ES-I3 (cell line): ENCODE measurements around the gene DCLK1.

Experiments
- H3K36me3 ChIP-seq: 2 replicates; pipeline ENCODE4 v1.6.1; 2013; ENCODE audit warnings: mild to moderate bottlenecking, low read length, control low read depth, moderate library complexity; ENCODE audit not compliant: insufficient read depth
- H3K4me1 ChIP-seq: 2 replicates; pipeline ENCODE4 v1.6.1; 2013; ENCODE audit warnings: mild to moderate bottlenecking, control low read depth, low read length; ENCODE audit not compliant: insufficient read depth
- H3K9ac ChIP-seq: 2 replicates; pipeline ENCODE4 v1.6.1; 2013; ENCODE audit warnings: low read depth, mild to moderate bottlenecking, low read length, moderate library complexity
- H3K9me3 ChIP-seq: 2 replicates; pipeline ENCODE4 v1.6.1; 2013; ENCODE audit warnings: mild to moderate bottlenecking, low read length, moderate library complexity; ENCODE audit not compliant: control insufficient read depth, insufficient read depth

The DCLK1 gene

DNA sequence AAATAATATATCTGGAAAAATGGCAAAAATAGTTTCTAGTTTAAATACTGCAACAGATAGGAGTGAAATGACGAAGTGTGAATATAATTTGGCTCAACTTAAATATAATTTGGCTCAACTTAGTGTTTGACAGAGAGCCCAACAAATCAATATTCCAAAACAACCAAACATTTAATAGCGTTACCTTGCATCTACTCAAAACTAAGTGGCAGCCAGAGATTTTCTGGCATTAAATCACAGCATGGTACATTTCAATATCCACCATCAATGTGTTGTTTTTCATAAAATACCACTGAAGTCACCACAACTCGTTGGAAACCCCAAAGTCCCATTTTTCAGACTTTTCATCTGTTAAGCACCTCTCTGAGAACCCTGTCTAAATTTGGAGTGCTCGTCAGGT is 69.6 kb downstream of the DCLK1 start:
- Histone ChIP-seq H3K9ac (no peak overlapping the region), H3K9me3 (no peaks in the 10 kb centered on the region), H3K36me3 (0 out of 2 replicates have a peak, but pooled peaks cover 2% of the 10 kb centered on the region), H3K4me1 (no peaks in the 10 kb centered on the region)

DNA sequence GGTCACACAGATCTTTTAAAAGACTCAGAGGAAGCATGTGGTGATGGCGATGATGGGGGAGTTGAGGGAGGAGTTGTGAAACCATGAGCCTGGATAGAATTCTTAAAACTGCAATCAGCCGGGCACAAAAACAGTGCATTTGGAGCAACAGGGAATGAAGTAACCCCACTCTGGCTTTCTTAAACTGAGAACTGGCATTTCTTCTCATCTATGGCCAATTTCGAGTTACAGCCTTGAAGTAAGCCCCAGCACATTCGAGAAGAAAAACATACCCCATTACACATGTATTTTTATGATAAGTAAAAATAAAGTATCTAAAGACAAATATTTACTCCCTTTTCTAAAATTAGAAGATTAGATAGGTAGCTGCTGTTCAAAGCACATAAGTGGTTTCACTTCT is 70.1 kb downstream of the DCLK1 start:
- Histone ChIP-seq H3K9me3 (no peaks in the 10 kb centered on the region), H3K9ac (no peak overlapping the region), H3K4me1 (no peaks in the 10 kb centered on the region), H3K36me3 (0 out of 2 replicates have a peak, but pooled peaks cover 2% of the 10 kb centered on the region)

DNA sequence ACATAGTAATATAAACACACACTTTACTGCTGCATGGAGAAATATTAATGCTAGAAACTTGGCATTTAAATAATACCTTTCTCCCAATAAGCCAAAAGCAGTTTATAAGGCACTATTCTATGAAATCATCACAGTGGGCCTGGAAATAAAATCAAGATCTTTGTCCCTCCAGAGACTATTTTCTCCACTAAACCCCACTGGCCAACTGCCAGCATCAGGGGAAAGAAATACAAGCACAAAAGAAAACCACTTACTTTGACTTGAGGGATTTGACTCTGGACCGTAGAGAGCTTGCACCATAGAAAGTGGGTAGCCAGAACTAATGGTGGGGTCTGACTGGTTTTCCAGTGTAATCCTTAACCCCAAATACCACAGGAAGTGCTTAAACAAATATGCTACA is 71.9 kb downstream of the DCLK1 start:
- H3K4me1 ChIP-seq = no peaks in the 10 kb centered on the region
- 0 out of 2 replicates have a peak, but pooled peaks cover 2% of the 10 kb centered on the region for H3K36me3 ChIP-seq

DNA sequence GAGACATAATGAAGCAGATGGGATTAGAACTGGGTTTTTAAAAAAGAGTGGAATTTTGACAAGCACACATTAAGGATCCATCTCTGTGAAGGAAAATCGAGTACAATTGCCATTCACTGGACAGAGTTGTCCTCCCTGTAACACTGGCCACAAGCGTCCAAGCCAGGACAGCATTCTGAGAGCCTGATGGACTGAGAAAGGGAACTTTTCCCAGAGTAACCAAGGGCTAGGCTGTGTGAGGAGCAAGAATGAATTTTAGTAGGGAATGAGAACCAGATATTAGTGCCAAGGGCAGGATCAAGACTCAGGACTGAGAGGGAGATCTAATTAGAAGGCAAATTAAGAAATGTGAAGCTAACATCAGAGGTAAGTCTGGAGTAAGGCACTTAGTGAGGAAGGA is 73.1 kb downstream of the DCLK1 start:
- no peaks in the 10 kb centered on the region for H3K36me3 ChIP-seq
- H3K9ac ChIP-seq = no peak overlapping the region
- H3K9me3 ChIP-seq = no peaks in the 10 kb centered on the region; the same call in 1 of the 2 replicates
- peaks cover 4% of the 10 kb centered on the region; the same call in 1 of the 2 replicates for H3K4me1 ChIP-seq

More for the DNA sequence above, 71.9 kb downstream of the DCLK1 start:
- H3K9ac ChIP-seq = no peak overlapping the region
- H3K9me3 ChIP-seq = no peaks in the 10 kb centered on the region; the same call in 1 of the 2 replicates

DNA sequence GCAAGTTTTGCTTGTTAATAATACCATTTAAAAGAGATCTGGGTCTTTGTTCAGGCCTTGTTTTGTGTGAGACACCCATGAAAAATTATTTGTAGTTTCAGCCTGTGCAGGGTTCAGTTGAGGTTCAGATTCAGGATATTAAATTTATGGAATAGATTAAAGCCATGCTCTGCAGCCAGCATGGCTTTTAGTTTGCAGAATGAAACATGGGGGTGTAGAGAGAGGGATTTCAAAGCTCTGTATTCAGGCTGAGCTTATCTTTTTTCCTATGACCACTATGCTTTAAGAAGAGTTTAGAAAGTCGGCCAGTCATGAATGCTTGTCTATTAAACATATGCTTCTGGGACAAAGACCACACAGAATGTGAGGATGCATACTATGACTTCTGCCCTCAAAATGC is 73.6 kb downstream of the DCLK1 start:
- no peaks in the 10 kb centered on the region for H3K36me3 ChIP-seq
- H3K4me1 ChIP-seq = peaks cover 4% of the 10 kb centered on the region; the same call in 1 of the 2 replicates
- H3K9me3 ChIP-seq = no peaks in the 10 kb centered on the region; the same call in 1 of the 2 replicates
- no peak overlapping the region for H3K9ac ChIP-seq

DNA sequence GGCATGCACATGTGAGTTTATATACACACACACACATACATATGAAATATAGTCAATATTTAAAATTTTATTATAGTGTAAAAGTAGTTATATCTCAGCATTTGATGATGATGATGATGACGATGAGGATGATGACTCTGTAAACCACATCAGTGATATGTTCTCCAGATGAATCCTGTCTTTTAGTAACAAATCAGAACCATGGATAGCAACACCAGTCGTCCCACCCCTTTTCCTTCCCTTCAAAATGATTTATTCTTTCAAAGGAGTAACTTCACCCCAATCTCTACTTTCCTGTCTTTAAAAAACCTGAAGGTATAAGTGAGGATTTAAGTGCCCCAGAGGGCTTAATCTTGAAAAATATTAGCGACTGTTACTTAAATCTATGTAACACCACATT is 74.1 kb downstream of the DCLK1 start:
- no peaks in the 10 kb centered on the region for H3K36me3 ChIP-seq
- H3K9me3 ChIP-seq = no peaks in the 10 kb centered on the region; the same call in 1 of the 2 replicates
- peaks cover 4% of the 10 kb centered on the region; the same call in 1 of the 2 replicates for H3K4me1 ChIP-seq
- no peak overlapping the region for H3K9ac ChIP-seq

DNA sequence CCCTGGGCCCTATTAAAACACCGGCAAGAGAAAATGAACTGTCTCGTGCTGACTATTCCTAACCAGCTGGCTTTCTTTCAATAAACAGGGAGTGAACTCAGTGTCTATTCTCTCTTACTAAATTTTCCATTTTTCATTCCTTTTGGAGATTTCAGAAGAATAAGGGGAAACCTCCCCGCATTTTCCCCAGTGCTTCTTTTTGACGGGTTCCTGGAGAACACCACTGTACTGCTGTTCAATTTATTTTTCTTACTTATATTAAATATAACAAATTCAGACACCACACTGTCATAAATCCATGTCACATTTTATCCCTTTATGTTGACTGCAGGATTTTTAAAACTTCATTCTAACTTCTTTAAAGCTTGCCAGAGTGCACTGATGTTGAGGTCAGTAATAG is 75.8 kb downstream of the DCLK1 start:
- Histone ChIP-seq H3K4me1 (peaks cover 4% of the 10 kb centered on the region; the same call in 1 of the 2 replicates), H3K9me3 (no peaks in the 10 kb centered on the region; the same call in 1 of the 2 replicates), H3K36me3 (no peaks in the 10 kb centered on the region), H3K9ac (no peak overlapping the region)

DNA sequence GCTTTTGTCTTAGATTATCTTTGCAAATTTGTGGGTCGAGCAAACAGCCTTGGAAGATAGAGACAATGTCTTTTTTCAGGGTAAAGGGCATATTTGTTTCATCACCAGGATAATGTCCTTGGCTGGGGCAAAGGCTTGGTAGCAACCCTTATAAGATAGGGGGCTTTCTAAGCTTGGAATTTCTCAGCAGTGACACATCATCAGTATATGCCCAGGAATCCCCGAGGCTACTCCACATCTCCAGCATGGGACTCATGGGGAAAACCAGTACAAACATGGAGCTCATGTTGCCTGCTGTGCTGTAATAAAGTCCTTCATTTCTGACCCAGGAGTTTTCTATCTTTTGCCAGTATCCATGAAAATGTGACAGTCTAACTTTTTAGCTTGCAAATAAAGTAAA is 77.1 kb downstream of the DCLK1 start:
- H3K9me3 ChIP-seq = no peaks in the 10 kb centered on the region; the same call in 1 of the 2 replicates
- peaks cover 4% of the 10 kb centered on the region; the same call in 1 of the 2 replicates for H3K4me1 ChIP-seq
- no peaks in the 10 kb centered on the region for H3K36me3 ChIP-seq
- H3K9ac ChIP-seq = no peak overlapping the region

DNA sequence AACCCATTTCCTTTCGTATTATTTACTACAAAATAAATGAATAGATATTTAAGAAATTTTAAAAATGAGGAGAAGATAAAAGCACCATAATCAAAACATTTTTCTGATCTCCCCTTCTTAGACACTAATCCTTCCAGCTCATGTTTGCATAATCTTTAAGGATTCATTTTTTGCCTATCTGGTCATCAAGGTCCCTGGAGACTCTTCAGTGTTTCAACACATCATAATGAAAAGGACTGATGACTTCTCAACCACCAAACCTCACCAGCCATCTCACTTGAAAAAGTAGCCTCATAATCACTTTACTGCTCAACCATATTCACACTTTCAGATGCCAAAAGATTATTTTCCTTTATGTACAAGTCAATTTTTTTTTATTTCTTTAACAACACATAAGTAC is 80.1 kb downstream of the DCLK1 start:
- Histone ChIP-seq H3K36me3 (no peaks in the 10 kb centered on the region), H3K9me3 (no peaks in the 10 kb centered on the region; the same call in 1 of the 2 replicates), H3K9ac (no peak overlapping the region), H3K4me1 (peaks cover 4% of the 10 kb centered on the region; the same call in 1 of the 2 replicates)

DNA sequence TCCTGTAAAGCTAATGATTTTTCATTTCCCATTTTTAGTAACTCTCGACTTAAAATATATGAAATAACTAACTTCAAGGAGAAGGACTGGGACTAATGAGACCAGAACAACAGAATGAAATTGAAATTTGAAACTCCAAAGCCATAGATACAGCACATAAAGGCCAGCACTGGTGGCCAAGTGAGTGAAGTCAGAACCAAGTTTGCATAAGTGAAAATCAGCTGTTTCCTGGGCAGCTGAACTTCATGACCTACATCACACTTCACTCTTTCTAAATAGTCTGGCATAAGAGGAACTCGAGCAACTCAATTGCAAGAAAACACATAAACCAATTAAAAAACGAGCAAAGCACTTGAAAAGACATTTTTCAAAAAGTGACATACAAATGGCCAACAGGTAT is 84.5 kb downstream of the DCLK1 start:
- Histone ChIP-seq H3K36me3 (no peaks in the 10 kb centered on the region), H3K4me1 (no peaks in the 10 kb centered on the region), H3K9me3 (no peaks in the 10 kb centered on the region), H3K9ac (no peak overlapping the region)

DNA sequence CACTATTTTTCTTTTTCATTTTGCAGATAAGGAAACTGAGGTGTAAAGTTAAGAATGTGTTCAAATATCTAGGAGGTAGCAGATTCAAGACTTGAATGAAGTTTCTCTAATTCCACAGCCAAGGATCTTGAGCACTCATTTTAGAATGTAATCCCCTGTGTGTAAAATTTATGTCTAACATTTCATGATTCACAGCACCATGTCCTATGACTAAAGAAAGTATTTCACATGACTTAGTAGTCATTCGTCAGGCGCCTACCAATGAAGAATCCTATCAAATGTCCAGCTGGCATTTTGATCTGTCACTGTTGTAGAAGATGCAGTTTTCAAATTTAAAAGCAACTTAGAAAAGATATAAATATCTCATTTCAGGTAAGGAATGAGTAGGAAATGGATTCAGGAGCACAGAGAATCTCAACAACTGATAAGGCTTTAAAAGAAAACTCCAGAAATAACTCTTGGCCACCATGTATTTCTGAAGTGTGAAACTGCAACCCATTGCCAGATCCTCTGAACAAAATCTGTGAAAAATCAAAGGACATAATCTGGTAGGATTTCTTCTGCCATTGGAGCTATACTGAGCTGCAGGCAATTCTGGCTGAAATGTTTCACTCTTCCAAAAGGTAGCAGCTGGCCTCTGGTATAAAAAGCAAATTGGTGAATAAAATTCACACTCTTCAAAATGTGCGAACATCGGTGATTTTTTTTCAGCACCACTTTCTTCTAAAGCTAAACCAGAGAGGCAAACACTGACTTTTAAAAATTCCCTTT is 92.2 kb downstream of the DCLK1 start:
- Histone ChIP-seq H3K36me3 (no peaks in the 10 kb centered on the region), H3K9ac (no peak overlapping the region), H3K4me1 (no peaks in the 10 kb centered on the region), H3K9me3 (no peaks in the 10 kb centered on the region)

DNA sequence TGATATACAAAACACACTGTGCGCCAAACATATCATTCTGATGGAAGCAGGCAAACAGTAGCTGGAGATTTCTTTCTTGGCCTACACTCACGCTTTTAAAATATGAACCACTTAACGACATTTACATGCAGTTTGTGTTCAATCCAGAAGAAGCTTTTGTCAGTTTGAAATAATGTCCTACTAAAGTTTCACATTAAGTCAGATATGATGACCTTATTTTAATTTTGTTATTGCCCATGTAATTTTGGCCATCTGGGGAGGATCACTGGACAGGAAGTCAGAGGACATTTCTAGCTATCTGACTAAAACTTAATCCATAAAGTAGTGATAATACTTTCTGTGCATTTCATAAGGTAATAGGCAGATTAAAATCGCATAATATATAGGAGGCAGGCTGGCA is 98.1 kb downstream of the DCLK1 start:
- peaks cover 9% of the 10 kb centered on the region; the same call in 1 of the 2 replicates for H3K4me1 ChIP-seq
- no peak overlapping the region for H3K9ac ChIP-seq
- H3K36me3 ChIP-seq = no peaks in the 10 kb centered on the region
- H3K9me3 ChIP-seq = no peaks in the 10 kb centered on the region

DNA sequence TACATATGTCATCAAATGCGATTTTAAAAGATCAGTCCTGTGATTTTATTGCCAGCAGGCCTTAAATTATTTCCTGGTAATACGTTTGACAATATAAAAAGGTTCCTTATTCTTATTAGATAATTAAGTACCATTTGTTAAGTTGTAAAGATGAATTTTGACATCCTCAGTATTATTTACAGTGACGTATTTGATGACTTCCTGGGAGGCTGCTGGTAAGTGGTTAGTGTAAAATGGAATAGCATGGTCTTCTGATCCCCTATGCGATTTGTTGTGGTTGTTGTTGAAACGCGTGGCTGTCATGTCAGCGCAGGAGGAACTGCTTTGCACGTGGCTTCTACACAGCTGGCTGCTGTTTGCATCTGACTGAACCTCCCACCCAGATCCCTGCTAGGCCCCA is 99.7 kb downstream of the DCLK1 start:
- Histone ChIP-seq H3K36me3 (no peaks in the 10 kb centered on the region), H3K4me1 (peaks cover 9% of the 10 kb centered on the region; the same call in 1 of the 2 replicates), H3K9ac (no peak overlapping the region), H3K9me3 (no peaks in the 10 kb centered on the region)

DNA sequence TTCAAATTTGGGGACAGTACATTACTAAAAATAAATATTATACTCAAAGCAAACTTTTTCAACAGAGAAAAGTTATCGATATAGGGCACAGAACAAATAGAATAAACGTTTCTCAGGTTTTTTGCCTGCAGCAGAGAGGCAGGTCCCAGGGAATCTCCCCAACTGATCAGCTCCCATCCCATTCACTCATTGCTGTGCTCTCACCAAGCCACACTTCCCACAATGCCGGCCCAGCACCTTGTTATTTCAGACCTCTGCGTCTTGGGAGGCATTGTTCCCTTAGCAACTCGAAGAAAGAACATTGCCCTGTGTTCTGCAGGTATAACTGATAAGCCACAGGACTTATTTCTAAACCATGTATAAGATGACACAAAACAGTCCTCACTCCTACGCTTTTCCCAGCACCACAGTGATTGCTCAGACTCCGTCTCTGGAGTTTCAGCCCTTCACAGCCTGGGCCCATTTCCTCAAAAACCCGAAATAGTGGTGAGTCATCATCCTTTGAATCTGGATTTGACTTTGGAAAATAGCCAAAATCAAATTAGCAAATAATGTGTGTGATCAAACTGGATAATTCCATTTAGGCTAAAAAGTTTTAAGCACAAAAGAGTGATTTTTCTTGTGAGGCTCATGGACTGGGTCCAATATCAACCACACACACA is 100.4 kb downstream of the DCLK1 start:
- no peaks in the 10 kb centered on the region for H3K9me3 ChIP-seq
- H3K4me1 ChIP-seq = peaks cover 9% of the 10 kb centered on the region; the same call in 1 of the 2 replicates
- H3K36me3 ChIP-seq = no peaks in the 10 kb centered on the region
- H3K9ac ChIP-seq = no peak overlapping the region

DNA sequence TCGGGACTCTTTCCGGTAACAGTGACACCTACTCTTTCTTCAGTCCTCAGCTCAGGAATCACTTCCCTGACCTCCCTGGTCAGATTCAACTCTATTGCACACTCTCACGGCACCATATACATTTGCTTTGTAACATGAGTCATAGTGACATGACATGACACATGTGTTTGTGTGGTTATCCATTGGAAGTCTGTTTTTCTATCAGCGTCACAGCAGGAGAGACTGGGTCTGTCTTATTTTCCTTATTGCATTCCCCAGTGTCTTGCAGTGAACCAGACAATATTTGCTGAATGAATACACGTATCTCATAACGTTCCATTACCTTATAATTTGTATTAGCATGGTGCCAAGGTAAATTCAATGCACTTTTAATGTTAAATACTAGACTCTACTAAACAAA is 102.0 kb downstream of the DCLK1 start:
- no peak overlapping the region for H3K9ac ChIP-seq
- H3K9me3 ChIP-seq = no peaks in the 10 kb centered on the region
- H3K36me3 ChIP-seq = no peaks in the 10 kb centered on the region
- H3K4me1 ChIP-seq = peaks cover 9% of the 10 kb centered on the region; the same call in 1 of the 2 replicates
